RPMI7951 (cell line): ENCODE data around the gene PLA2G4E. TPM values are rescaled to one million over a fixed set of nuclear protein-coding genes. Genes with fewer than 3 reads are reported as not detected.

ENCODE experiments used
- DNase-seq: peaks from one replicate; pipeline ENCODE4 v3.0.0-alpha.2; 2012; ENCODE audit warnings: low read depth
- total RNA-seq: library from RNA; depleted of rRNA; stranded (reverse); fragments of >200 nt; shearing (Covaris generic); gene quantifications from 2 replicates; pipeline ENCODE4 v1.2.3, GENCODE V29; 2014; rRNA removed

PLA2G4E gene, protein sequence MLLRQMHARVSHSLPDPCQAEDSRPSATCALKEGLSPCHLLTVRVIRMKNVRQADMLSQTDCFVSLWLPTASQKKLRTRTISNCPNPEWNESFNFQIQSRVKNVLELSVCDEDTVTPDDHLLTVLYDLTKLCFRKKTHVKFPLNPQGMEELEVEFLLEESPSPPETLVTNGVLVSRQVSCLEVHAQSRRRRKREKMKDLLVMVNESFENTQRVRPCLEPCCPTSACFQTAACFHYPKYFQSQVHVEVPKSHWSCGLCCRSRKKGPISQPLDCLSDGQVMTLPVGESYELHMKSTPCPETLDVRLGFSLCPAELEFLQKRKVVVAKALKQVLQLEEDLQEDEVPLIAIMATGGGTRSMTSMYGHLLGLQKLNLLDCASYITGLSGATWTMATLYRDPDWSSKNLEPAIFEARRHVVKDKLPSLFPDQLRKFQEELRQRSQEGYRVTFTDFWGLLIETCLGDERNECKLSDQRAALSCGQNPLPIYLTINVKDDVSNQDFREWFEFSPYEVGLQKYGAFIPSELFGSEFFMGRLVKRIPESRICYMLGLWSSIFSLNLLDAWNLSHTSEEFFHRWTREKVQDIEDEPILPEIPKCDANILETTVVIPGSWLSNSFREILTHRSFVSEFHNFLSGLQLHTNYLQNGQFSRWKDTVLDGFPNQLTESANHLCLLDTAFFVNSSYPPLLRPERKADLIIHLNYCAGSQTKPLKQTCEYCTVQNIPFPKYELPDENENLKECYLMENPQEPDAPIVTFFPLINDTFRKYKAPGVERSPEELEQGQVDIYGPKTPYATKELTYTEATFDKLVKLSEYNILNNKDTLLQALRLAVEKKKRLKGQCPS
- not detected in 2 replicates for total RNA-seq

DNA sequence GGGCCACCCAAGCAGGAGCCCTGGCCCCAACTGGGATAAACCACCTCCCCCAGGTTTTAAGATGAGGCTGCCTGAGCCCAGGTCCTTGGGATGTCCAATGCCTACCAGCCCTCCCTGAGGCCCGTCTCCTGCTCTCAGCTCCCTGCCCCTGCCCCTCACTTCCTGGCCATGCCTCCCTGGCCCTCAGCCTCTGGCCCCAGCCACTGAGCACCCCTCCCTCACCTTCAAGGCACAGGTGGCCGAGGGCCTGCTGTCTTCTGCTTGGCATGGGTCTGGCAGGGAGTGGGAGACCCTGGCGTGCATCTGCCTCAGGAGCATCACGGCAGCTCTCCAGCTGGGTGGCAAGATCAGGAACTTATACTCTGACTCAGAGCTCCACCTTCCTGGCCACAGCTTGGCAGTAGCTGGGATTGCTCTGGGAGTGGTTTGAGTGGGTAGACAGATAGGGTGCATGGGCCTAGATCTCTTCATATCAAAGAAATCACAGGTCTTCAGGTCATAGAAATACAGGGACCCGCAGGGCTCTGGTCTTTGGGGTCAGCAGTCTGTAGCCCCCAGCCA lies at the start of gene PLA2G4E:
TSS of gene PLA2G4E (minus strand) at position 330 of the 561 bp plus-strand sequence. CDS start at position 318, 12 bp downstream.
- DNase-seq, result peak; percentile 25

DNA sequence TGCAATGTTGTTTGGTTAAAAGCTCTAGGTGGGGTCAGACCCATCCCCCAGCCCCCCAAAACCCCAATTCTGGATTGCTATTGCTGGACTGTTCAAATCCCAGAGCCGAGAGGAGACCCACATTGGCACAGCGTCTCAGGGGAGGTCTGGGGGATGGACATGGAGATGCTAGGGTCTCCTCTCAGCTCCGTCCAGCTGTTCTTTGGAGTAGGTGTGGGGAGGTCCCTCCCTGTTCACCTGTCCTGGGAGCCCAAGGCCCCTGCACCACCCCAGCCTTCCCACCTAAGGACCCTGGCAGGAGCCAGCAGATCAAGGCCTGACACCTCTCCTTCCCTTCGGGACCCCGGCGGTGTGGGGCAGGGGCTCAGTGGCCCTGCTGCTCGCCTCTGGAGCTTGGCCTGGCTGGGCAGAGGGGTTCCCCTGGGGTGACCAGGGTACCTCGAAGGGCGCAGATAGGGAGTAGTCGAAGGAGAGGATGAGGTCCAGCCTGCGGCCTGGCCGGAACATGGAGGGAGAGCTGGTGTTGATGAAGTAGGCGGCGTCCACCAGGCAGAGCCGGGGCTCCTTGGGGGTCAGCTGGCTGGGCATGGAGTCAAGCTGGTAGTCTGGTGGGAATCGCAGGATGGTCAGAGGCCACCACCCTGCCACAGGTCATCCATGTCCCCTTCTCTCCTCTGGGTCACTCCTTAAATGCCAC lies 49.6 kb upstream of the PLA2G4E start:
- no peak for DNase-seq

DNA sequence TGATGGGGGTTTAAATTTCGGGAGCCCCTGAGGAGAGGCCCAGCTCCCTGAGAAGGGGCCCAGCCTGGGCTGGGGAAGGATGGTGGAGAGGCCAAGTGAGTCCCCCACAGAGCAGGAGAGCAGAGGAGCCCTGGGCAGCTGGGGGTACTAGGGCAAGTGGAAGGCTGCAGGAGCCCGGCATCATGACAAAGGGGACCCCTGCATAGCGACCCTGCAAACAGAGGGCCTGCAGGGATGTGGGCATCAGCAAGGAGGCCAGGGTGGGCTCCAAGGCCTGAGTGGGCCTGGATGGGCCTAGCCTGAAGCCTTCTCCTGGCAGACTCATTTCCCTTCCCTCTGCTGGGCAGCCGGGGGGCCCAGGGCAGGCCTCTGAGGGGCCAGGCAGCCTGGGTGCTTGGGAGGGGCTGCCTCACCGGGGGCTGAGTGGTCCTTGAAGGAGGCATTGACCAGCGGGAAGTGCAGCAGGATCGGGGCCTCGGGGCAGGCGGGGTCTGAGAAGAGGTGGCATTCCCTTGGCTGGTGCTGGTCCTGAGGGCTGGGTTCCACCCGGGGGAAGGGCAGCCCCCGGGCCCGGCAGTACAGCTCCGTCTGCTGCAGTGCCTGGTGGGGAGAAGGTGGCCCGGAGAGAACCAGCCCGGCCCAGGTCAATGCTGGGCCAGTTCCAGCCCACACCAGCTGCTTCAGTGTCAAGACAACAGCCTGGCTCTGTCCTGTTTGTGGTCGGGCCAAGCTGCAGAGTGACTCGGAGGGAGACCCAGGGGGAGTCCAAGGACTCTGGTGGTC lies 48.8 kb upstream of the PLA2G4E start:
- no peak for DNase-seq

DNA sequence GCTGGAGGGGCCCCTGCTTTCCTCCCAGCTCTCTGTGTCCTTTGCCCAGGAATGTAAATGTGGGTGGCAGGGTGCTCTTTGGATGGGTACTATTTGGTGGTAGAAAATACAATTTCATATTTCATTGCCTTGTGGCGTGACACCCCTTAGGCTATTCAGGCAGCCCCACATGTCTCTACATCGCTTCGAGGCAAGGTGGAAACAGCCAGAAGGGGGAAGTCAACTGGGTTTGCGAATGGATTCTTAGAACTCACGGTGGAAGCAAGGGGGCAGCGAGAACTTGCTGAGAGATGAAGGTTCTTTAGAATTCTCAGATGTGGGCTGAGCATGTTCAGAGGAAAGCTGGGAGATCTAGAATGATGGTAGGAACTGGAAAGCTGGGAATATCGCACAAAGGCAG lies 48.2 kb upstream of the PLA2G4E start:
- no peak for DNase-seq

DNA sequence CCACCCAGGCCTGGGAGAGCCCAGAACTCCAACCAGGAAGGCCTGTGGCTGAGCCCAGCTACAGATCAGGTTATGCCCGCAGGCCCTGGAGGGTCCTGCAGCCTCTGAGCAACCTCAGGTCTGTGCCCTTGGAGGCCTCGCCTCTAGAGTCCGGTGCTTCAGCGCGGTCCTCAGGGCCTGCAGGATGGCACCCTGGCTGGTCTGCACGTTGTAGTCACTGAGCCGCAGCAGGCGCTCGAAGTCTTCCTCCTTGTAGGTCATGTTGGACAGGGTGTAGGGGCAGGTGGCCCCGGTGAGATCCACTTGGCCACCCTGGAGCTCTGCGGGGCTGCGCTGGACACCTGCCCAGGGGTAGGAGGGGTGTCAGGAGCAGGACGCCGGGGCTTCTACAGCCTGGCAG lies 47.8 kb upstream of the PLA2G4E start:
- no peak for DNase-seq

DNA sequence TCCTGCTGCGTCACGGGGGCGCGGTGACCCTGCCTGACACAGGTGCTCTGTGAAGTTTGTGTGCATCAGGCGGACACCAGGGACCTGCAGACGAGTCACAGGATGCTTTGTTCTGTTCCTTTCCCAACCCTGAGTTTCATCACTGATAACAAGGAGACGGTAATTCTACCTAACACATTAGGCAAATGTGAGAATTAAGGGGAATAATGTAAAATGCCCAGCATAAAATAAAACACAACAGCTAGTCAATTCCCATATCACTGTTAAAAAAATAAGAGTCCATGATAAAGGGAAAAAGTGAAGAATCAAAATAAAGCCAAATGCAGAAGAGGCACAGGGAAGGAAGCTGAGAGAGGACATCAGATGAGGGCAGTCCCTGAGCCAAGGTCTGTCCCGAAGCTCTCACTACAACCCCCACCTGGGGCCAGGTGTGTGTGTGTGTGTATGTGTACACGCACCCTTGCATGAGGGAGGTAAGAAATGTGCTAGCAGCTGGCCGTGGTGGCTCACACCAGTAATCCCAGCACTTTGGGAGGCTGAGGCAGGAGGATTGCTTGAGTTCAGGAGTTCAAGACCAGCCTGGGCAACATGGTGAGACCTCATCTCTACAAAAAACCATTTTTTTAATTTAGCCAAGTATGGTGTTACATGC lies 46.0 kb upstream of the PLA2G4E start:
- DNase-seq, result no peak

DNA sequence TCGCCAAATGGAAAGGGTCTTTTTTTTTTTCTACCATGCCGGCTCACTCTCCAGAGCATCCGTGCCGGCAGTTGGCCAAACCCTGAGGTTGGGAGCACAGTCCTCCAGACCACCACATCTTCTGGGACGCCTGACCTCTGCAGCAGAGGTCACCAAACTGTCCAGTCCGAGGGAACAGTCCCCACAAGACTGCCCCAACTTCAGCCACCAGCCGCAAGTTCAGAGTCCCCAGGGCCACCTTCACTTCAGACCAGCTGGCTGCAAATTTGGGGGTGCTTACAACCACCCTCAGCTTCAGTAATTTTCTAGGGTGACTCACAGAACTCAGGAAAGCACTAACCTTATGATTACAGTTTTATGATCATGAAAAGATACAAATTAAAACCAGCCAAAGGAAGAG lies 44.6 kb upstream of the PLA2G4E start:
- DNase-seq, result no peak

DNA sequence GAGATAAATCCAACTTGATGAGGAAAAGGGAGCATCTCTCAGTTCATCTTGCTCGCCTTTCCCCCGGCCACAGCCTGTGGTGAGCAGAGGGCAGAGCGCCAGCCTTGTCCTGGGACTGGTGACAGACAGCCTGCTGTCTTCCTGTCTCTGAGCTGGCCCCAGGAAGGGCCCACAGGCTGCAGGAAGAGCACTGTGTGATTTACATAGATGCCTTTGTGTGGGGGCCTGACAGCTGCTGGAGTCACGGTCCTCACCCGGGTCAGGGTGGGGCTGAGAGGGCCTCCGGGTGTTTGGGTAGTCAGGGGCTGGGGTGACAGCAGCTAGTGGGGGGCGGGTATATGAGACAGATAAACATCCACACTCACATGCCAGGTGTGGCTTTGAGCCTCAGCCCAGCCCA lies 44.2 kb upstream of the PLA2G4E start:
- DNase-seq, result peak; percentile 63

DNA sequence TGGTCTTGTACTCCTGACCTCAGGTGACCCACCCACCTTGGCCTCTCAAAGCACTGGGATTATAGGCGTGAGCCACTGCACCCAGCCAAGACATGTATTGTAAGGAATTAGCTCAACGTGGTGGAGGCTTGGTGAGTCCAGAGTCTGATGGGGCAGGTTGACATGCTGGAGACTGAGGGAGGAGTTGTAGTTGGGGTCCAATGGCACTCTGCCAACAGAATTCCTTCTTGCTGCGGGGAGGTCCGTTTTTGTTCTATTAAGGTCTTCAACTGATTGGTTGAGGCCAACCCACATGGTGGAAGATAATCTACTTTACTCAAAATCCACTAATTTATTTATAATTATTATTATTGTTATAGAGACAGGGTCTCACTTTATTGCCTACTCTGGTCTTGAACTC lies 43.4 kb upstream of the PLA2G4E start:
- DNase-seq, result no peak

DNA sequence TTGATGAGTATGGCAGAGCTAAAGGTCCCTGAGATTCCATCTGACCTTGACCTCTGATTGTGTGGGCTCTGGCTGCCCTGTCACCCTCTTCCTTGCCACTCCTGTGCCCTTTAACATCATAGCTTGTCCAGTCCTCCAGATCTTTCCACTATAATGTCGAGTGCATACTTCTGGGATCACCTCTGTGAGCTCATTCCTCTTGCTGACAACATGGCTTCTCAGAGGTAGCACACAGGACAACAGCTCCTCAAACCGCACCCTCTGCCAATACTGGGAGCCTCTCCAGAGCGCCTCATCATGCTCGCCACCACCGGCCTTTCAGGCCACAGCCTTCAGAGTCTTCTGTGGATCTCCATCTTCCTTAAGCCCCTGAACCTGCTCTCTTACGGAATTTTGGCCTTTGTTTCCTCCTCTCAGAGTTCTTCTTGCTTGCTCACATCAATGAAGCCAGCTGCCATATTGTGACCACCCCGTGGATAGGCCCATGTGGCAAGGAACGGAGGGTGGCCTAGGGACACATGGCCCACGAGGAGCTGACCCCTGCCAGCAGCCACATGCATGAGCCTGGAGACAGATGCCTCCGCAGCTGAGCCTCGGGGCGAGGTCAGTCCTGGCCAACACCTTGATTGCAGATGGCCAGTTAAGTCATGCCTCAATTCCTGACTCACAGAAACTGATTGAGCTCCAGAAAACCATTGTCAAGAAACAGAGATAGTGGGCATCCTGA lies 42.4 kb upstream of the PLA2G4E start:
- DNase-seq, result no peak

DNA sequence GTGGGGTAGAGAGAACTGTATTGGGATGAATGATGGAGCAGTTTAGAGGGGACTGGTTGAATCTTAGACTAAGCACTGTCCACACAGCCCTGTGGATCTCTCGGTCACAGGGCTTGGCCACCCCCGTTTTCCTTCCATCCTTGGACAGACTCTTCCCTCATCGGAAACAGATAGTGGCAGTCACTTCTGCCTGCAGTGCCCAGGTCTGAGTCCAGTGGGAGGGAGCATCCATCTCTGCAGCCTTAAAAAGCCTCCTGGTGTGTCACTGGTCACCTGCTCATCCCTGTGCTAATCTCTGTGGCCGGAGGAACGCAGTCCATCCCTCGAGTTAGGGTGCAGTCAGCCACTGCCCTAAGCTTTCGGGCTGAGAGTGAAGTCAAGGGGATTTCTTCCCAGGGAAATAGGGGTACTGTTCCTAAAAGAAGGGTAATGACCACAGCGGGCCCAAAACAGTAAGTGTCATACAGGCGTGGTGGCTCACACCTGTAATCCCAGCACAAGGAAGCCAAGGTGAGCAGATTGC lies 41.5 kb upstream of the PLA2G4E start:
- no peak for DNase-seq

DNA sequence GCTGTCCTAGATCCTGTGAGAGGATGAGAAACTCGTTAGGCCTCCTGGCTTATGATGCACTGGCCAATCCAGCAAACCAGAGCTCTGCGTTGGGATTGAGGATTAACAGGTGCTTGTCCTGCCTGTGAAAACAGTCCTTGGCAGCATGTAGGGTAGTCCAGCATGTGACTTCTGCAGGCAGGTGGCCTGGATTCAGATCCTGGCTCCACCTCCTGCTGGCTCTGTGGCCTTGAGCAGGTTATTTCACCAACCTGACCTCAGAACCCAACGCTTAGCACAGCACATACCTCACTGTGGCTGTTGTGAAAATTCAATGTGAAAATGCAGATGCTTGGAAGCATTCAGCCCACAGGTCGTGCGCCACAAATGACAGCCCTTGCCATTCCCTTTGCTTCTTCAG lies 40.0 kb upstream of the PLA2G4E start:
- DNase-seq, result no peak

DNA sequence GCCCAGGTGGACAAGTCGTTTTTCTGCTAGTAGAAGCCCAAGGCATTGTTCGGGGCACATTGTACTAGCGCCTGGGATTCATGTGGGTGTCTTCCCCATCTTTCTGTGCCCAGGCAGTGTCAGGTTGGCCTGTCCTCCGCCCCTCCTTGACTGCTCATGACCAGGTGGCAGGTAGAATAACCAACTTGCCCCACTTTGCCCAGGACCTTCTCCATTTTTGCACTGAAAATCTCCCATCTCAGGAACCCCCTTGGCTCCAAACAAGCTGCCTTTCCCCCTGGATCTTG lies 39.6 kb upstream of the PLA2G4E start:
- DNase-seq, result no peak

DNA sequence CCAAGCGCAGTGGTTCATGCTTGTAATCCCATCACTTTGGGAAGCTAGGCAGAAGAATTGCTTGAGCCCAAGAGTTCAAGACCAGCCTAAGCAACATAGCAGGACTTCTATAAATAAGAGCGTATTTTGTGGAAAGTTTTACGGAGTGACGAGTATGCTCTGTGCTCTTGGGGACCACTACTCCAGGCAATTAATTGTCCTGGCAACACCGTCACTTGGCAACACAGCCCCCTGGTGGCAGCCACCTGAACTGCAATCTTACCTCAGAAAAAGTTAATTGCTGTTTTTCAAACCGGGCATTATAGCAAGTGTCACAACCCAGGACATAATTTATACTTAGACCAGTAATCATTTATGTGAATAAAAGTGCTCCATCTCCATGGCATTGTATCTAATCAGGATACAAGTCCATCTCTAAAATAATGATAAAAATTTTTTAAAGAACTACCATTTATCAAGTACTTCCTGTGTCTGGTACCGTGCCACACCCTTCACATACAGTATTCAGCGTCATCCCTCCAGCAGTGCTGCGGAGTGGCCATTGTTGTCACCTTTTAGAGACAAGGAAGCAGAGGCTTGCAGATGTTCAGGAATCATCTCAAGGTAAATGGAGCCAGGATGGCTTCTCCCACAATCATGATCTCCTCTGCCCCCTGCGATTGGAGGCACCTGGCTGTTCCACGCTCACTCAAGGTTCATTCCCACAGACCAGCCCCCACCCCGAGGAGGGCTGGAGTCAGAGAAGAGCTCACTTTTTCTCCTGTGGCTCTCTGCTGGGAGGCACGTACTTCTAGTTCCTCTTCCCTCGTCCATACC lies 39.0 kb upstream of the PLA2G4E start:
- peak; percentile 43 for DNase-seq

DNA sequence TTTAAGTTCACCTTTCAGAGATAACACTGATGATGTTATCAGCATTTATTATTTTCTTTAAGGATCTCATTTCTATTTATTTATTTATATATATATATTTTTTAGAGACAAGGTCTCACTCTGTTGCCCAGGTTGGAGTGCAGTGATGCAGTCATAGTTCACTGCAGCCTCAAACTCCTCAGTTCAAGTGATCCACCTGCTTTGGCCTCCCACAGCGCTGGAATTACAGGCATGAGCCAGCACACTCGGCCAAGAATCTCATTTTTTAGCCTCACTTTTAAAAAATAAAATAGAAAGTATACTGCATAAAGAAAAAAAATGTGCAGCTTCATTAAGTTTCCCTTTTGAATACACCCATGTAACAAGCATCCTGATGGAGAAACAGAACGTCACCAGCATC lies 37.9 kb upstream of the PLA2G4E start:
- DNase-seq, result no peak

DNA sequence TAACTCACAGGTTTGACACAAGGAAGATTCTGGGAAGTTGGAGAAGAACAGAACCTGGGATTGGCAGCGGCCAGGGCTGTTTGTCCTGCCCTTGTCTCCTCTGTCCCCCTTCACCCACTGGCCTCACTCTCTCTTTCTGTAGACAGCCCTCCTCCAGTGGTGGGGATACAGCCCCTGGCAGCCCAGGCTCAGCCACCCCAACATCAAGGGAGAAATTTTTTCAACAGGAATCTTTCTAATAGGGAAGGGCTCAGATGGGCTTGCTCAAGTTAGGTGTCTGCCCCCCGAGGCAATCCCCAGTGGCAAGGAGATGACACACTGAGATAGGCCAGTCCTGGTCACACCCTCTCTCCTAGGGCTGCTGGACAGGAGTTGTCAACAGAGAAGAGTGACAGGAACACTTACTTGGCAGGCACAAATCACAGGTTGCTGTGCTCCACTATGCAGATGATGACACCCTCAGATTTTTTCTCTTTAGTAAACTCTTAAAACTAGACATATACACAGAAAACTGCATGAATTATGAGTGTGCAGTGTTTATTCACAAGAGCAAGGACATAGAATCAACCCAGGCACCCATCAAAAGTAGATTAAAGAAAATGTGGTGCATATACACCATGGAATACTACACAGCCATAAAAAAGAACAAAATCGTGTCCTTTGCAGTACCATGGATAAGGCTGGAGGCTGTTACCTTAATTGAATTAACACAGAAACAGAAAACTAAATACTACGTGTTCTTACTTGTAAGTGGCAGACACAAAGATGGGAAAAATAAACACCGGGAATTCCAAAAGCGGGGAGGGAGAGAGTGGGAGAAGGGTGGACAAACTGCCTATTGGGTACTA lies 37.2 kb upstream of the PLA2G4E start:
- DNase-seq, result no peak

DNA sequence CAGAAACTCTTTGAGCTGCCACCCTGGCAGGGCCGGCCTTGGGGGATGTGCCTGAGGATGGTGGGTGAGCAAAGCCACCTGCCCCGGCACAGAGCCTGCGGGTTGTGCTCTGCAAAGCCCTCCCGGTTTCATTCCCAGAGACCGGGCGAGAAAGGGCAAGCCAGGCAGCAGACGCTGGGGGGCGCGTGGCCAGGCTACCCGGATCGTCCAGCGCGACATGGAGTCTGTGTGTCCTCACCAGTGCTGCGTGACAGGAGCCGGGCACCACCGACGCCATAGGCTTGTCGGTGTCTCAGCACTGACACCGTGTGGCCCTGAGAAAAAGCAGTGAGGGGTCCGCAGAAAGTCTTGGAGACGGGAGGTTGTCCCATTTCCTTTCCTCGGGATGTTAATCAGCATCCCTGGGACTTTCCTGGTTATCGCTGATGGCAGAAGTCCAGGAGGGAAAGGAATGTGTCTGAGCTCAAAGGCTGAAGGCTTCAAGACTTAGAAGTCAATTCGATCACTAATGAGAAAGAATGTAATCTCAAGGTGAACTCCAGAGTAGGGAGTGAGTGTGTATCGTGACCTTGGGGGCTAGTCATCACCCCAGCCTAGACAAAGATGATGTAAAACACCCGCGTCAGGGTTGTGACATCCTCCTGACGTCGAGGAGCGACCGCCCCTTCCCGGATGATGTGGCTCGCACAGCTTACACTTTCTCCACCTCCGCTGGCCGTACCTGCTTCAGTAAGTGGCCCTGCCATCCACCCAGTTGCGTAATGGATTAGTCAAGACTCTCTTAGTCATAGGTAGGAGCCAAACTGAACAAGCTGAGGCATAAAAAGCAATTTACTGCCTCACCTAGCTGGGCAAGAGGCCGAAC lies 36.3 kb upstream of the PLA2G4E start:
- DNase-seq, result peak; percentile 83
